Breast epithelium (tissue), 4 donors: Measurements from ENCODE around the gene PPARA. TPM values are rescaled to one million over a fixed set of nuclear protein-coding genes. Genes with fewer than 3 reads are reported as not detected.

Source experiments
- DNase-seq, 2 donors: peaks; one replicate each; pipeline ENCODE4 v3.0.0-alpha.2; 2019; ENCODE audit warnings: low spot score in 2 of 2
- H3K27ac ChIP-seq, 2 donors: fragments of 200-600 bp; sonication (generic) in 1 of 2; one replicate each; pipeline ENCODE4 v1.5.1; 2016 to 2019; ENCODE audit warnings: mild to moderate bottlenecking in 1 of 2
- H3K27me3 ChIP-seq, 2 donors: fragments of 200-600 bp; sonication (generic) in 1 of 2; one replicate each; pipeline versions ENCODE4 v1.5.1 to v1.6.0; 2017 to 2019; ENCODE audit warnings: control low read depth in 1 of 2, mild to moderate bottlenecking in 1 of 2
- H3K36me3 ChIP-seq: fragments of 200-600 bp; one replicate; pipeline ENCODE4 v1.5.1; 2019
- H3K4me1 ChIP-seq, 2 donors: fragments of 200-600 bp; sonication (generic); one replicate each; pipeline ENCODE4 v1.5.1; 2016 to 2019; ENCODE audit warnings: control low read depth in 1 of 2
- H3K4me3 ChIP-seq, 3 donors: fragments of 200-600 bp; sonication (generic); 1 replicate in 2 of 3; 2 replicates in 1 of 3; pipeline ENCODE4 v1.5.1; 2016 to 2019; ENCODE audit warnings: mild to moderate bottlenecking in 3 of 3, moderate library complexity in 2 of 3
- H3K9me3 ChIP-seq, 2 donors: fragments of 200-600 bp; sonication (generic) in 1 of 2; one replicate each; pipeline ENCODE4 v1.5.1; 2016 to 2019; ENCODE audit warnings: control low read depth in 1 of 2
- POLR2A ChIP-seq: fragments of 450-650 bp; IDR thresholded peaks from one replicate; pipeline ENCODE4 v1.6.1; 2016; ENCODE audit warnings: antibody characterized with exemption, mild to moderate bottlenecking, moderate library complexity
- POLR2AphosphoS5 ChIP-seq, 3 donors: sonication (generic); formaldehyde crosslinking; IDR thresholded peaks; one replicate each; pipeline ENCODE4 v1.6.1; 2017; ENCODE audit warnings: antibody characterized with exemption in 3 of 3
- intact Hi-C: fragments of 100-400 bp; cut with DNase I; formaldehyde crosslinking; loops from one replicate; pipeline ENCODE4 v1.15.1; 2023; ENCODE audit warnings: low total_unique reads
- total RNA-seq, 3 donors: library from RNA; depleted of rRNA; stranded (reverse); fragments of >200 nt; gene quantifications; one replicate each; pipeline ENCODE4 v1.1.0, GENCODE V29; 2016
- TF ChIP-seq, protein P1 (sequence below), 3 donors: fragments of 450-650 bp; IDR thresholded peaks; one replicate each; pipeline ENCODE4 v1.5.1; 2016 to 2017; ENCODE audit warnings: antibody characterized with exemption in 3 of 3, mild to moderate bottlenecking in 3 of 3, moderate library complexity in 3 of 3

PPARA gene
- total RNA-seq, 3 donors from 2014 or later, result 15.2 to 31.0 (median 22.3) TPM

DNA sequence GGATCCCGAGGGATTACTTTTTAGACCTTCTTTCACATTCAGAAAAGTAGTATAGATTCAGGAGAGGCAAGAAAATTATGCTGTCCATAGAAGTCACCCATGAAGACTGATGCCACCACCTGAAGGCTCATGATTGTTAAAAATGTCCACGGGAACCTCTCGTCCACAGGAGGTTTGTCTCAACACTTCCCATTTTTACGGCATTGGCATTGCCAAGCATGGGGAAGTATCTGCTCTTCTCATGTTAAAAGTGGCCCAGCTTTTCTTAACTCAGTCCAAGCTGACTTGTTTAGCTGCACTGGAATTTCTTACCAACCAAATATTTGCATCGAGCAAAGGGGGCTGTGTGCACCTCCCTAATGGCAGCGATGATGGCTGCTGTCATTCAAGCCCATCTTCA is 90.2 kb downstream of the PPARA start:
- intact Hi-C loops, result no loop called here
- TF ChIP-seq, protein P1, sequence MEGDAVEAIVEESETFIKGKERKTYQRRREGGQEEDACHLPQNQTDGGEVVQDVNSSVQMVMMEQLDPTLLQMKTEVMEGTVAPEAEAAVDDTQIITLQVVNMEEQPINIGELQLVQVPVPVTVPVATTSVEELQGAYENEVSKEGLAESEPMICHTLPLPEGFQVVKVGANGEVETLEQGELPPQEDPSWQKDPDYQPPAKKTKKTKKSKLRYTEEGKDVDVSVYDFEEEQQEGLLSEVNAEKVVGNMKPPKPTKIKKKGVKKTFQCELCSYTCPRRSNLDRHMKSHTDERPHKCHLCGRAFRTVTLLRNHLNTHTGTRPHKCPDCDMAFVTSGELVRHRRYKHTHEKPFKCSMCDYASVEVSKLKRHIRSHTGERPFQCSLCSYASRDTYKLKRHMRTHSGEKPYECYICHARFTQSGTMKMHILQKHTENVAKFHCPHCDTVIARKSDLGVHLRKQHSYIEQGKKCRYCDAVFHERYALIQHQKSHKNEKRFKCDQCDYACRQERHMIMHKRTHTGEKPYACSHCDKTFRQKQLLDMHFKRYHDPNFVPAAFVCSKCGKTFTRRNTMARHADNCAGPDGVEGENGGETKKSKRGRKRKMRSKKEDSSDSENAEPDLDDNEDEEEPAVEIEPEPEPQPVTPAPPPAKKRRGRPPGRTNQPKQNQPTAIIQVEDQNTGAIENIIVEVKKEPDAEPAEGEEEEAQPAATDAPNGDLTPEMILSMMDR (IDR thresholded peaks at IDR 0.05), result no peak
- TF ChIP-seq POLR2A (no peak), POLR2AphosphoS5 (IDR thresholded peaks at IDR 0.05) (no peak)
- Histone ChIP-seq H3K27me3 (no peaks in the 10 kb centered on the region), H3K9me3 (no peaks in the 10 kb centered on the region), H3K4me3 (no peak overlapping the region), H3K27ac (no peak overlapping the region), H3K4me1 (no peaks in the 10 kb centered on the region), H3K36me3 (no peaks in the 10 kb centered on the region)
- DNase-seq, result no peak

DNA sequence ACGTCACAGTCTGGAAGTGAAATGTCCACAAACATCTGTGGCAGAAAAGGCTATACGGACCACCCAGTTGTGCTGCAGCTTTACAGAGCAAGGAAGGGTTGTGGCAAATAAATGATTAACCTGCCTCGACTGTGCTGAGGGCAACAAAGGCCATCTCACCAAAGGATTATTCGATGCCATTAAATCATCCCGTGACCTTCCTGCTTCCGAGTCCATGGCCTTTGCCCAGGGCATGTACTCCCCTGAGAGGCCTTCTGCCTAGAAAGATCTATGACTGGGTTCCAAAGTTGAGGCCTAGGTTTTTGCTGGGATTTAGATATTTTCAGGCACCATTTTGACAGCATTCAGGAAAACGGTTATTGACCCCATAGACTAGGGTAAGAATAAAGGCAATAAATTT is 90.6 kb downstream of the PPARA start:
- intact Hi-C loops, result no loop called here
- Histone ChIP-seq H3K9me3 (no peaks in the 10 kb centered on the region), H3K27me3 (no peaks in the 10 kb centered on the region), H3K4me3 (no peak overlapping the region), H3K27ac (no peak overlapping the region), H3K4me1 (no peaks in the 10 kb centered on the region), H3K36me3 (no peaks in the 10 kb centered on the region)
- TF ChIP-seq POLR2AphosphoS5 (IDR thresholded peaks at IDR 0.05), result no peak
- TF ChIP-seq, protein P1 (IDR thresholded peaks at IDR 0.05), result no peak
- no peak for TF ChIP-seq POLR2A
- no peak for DNase-seq

DNA sequence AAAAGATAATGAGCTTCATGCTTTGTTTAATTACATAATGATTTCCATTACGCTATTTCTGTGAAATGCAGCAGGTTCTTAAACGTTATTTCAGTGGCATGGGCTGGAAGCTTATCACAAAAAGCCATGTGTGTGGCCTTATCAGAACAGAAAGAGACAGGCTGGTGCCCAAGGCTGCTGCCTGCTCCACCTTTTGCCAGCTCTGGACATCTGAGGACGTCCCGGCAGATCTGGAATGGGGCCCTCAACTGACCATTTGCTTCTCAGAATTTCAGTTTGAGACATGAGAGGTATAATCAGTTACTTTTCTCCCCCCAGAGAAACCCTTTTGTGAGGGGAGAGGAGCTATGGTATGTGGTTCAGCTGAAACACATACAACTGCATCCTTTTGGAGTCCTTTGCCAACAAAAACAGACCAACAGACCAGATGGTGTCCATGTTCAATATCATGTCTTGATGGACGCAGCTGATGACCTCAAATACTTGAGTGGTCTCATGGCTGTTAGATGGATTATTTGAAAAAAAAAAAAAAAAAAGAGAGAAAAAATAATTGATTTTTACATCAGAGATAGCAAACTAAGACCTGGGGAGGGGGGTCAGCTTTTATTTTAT is 91.2 kb downstream of the PPARA start:
- Histone ChIP-seq H3K4me1 (no peaks in the 10 kb centered on the region), H3K9me3 (no peaks in the 10 kb centered on the region), H3K27me3 (no peaks in the 10 kb centered on the region), H3K4me3 (no peak overlapping the region), H3K27ac (no peak overlapping the region), H3K36me3 (no peaks in the 10 kb centered on the region)
- no peak for DNase-seq
- TF ChIP-seq, protein P1 (IDR thresholded peaks at IDR 0.05), result no peak
- TF ChIP-seq POLR2AphosphoS5 (IDR thresholded peaks at IDR 0.05) (no peak), POLR2A (no peak)
- intact Hi-C loops, result no loop called here

DNA sequence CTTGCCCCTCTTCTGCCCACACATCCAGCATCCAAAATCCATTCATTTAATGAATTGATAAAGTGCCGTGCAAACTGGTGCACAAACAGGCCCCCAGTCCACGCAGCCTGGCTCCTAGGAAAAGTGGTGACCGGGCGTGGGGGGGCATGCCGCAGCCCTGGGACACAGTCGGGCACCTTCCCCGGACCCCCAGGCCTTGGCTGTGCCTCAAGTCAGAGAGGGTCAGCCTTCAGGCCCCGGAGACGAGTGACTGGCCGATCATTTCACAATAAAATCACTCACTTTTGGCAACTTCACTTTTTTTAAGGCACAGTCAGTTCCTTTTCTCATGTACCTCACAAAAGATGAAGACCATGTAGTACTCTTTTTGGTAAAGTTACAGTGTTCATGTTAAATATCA is 91.8 kb downstream of the PPARA start:
- DNase-seq, result no peak
- no peaks in the 10 kb centered on the region for H3K4me1 ChIP-seq
- no peaks in the 10 kb centered on the region for H3K9me3 ChIP-seq
- intact Hi-C loops, result no loop called here
- no peaks in the 10 kb centered on the region for H3K36me3 ChIP-seq
- TF ChIP-seq, protein P1 (IDR thresholded peaks at IDR 0.05), result no peak
- TF ChIP-seq POLR2A (no peak), POLR2AphosphoS5 (IDR thresholded peaks at IDR 0.05) (no peak)
- H3K27ac ChIP-seq, result no peak overlapping the region
- no peak overlapping the region for H3K4me3 ChIP-seq
- no peaks in the 10 kb centered on the region for H3K27me3 ChIP-seq

DNA sequence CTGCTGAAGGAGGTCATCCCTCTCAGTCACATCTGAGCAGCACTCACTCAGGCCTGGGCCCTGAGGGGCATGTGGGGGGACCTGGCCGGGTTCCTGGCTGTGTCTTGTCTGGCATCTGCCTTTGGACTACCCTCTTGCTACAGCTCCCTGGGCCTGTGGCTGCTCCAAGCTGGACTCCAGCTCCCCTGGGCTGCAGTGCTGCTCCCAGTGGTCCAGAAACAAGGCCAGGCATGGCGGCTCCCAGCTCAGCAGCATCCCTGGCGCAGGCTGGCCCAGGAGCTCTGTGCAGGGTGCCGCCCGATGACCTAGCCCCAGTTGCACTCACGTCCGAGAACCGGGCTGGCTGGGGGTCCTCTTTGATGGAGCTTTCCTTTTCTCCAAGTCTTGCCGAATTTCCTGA is 94.4 kb downstream of the PPARA start:
- Histone ChIP-seq H3K4me3 (no peak overlapping the region), H3K27me3 (no peaks in the 10 kb centered on the region), H3K4me1 (peaks cover 0 to 5% of the 10 kb centered on the region in 2 donors), H3K36me3 (no peaks in the 10 kb centered on the region), H3K9me3 (no peaks in the 10 kb centered on the region), H3K27ac (no peak overlapping the region)
- intact Hi-C loops, result no loop called here
- TF ChIP-seq, protein P1 (IDR thresholded peaks at IDR 0.05), result no peak
- TF ChIP-seq POLR2A (no peak), POLR2AphosphoS5 (IDR thresholded peaks at IDR 0.05) (no peak)
- no peak for DNase-seq
